Prostate gland (tissue), 2 donors: ENCODE data around the gene EPHA6. TPM values are rescaled to one million over a fixed set of nuclear protein-coding genes. Genes with fewer than 3 reads are reported as not detected.

Experiments used
- DNase-seq: peaks from one replicate; pipeline ENCODE4 v3.0.0-alpha.2; 2019; ENCODE audit warnings: low spot score
- H3K27ac ChIP-seq, 2 donors: fragments of 200-600 bp; sonication (generic); 2 replicates each; pipeline ENCODE4 v1.5.1; 2017 to 2019
- H3K27me3 ChIP-seq: fragments of 200-600 bp; sonication (generic); replicated peaks from 2 replicates; pipeline ENCODE4 v1.5.1; 2019; ENCODE audit not compliant: insufficient read depth
- H3K36me3 ChIP-seq, 2 donors: fragments of 200-600 bp; sonication (generic); 1 replicate in 1 of 2; 2 replicates in 1 of 2; pipeline versions ENCODE4 v1.5.1 to v1.8.1; 2017 to 2019
- H3K4me1 ChIP-seq: fragments of 200-600 bp; sonication (generic); replicated peaks from 2 replicates; pipeline ENCODE4 v1.5.1; 2019
- H3K4me3 ChIP-seq, 2 donors: fragments of 200-600 bp; sonication (generic); 2 replicates each; pipeline ENCODE4 v1.5.1; 2017 to 2019
- H3K9me3 ChIP-seq: fragments of 200-600 bp; sonication (generic); 2 replicates; pipeline ENCODE4 v1.5.1; 2017
- POLR2A ChIP-seq: fragments of 450-650 bp; IDR thresholded peaks from one replicate; pipeline ENCODE4 v1.6.1; 2016; ENCODE audit warnings: antibody characterized with exemption, mild to moderate bottlenecking
- POLR2AphosphoS5 ChIP-seq: sonication (generic); formaldehyde crosslinking; IDR thresholded peaks from one replicate; pipeline ENCODE4 v1.6.1; 2017; ENCODE audit warnings: antibody characterized with exemption
- WGBS: methylation state at CpG from one replicate; pipeline ENCODE4 v1.1.5; 2018; 5-methylcytosine and 5-hydroxymethylcytosine counted together
- intact Hi-C: fragments of 100-400 bp; cut with DNase I; formaldehyde crosslinking; loops from one replicate; pipeline ENCODE4 v1.14.2; 2022
- total RNA-seq, 2 donors: library from RNA; depleted of rRNA; stranded (reverse); fragments of >200 nt; gene quantifications; one replicate each; pipeline ENCODE4 v1.1.0, GENCODE V29; 2016
- TF ChIP-seq, protein P1 (sequence below), 4 experiments: fragments of 200-600 bp in 2 of 4; fragments of 450-650 bp in 2 of 4; sonication (generic) in 2 of 4; IDR thresholded peaks; 1 replicate in 3 of 4; 2 replicates in 1 of 4; pipeline ENCODE4 v1.5.1; 2016 to 2019; ENCODE audit warnings: antibody characterized with exemption in 4 of 4, mild to moderate bottlenecking in 2 of 4, moderate library complexity in 2 of 4

The EPHA6 gene
- total RNA-seq, 2 donors from 2014 or later, result 1.1 to 3.7 TPM

DNA sequence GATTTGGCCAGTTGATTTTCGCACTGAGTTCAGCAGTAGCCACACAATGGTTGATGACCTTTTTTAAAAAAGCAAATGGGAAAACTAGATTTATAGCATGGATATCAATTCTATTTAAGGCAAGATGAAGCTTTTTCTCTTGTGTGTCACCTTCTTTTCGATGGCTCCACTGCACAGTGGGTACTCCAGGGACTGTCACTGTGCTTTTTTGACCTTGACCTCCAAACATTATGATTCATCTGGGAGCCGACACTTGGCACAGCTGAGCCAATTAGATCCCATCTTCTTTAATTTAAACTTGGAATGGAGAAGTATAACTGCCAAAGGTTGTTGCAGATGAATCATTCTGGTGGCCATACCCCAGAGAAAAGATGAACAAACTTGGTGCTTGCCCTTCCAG is 367.3 kb downstream of the EPHA6 start:
- intact Hi-C loops, result no loop called here
- H3K27ac ChIP-seq, result no peak overlapping the region
- TF ChIP-seq, protein P1, sequence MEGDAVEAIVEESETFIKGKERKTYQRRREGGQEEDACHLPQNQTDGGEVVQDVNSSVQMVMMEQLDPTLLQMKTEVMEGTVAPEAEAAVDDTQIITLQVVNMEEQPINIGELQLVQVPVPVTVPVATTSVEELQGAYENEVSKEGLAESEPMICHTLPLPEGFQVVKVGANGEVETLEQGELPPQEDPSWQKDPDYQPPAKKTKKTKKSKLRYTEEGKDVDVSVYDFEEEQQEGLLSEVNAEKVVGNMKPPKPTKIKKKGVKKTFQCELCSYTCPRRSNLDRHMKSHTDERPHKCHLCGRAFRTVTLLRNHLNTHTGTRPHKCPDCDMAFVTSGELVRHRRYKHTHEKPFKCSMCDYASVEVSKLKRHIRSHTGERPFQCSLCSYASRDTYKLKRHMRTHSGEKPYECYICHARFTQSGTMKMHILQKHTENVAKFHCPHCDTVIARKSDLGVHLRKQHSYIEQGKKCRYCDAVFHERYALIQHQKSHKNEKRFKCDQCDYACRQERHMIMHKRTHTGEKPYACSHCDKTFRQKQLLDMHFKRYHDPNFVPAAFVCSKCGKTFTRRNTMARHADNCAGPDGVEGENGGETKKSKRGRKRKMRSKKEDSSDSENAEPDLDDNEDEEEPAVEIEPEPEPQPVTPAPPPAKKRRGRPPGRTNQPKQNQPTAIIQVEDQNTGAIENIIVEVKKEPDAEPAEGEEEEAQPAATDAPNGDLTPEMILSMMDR (IDR thresholded peaks at IDR 0.05), result no peak
- TF ChIP-seq POLR2A (no peak), POLR2AphosphoS5 (no peak)
- H3K9me3 ChIP-seq, result no peaks in the 10 kb centered on the region
- H3K4me1 ChIP-seq, result no peaks in the 10 kb centered on the region
- no peak overlapping the region for H3K4me3 ChIP-seq
- no peaks in the 10 kb centered on the region for H3K36me3 ChIP-seq
- DNase-seq, result no peak
- WGBS, result 91% methylated on average over 3 of the region's 3 CpGs
- H3K27me3 ChIP-seq, result no peaks in the 10 kb centered on the region

DNA sequence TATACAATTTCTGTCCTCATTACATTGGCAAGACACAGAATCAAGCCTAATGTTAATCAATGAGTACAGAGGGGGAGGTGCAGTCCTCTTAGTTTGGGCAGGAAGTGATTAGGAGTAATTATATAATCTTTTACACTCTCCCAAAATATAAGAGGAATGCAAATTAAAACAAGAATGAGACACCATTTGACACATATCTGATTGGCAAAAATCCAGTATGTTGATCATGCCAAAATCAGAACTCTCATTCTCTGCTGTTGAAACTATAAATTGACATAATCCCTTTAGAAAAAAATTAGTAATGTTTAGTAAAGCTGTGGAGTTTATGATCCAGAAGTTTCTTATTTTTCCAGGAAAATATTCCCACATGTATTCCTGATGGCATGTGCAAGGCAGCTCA is 373.4 kb downstream of the EPHA6 start:
- H3K27me3 ChIP-seq, result no peaks in the 10 kb centered on the region
- H3K4me3 ChIP-seq, result no peak overlapping the region
- intact Hi-C loops, result no loop called here
- no peak for DNase-seq
- H3K4me1 ChIP-seq, result no peaks in the 10 kb centered on the region
- H3K9me3 ChIP-seq, result no peaks in the 10 kb centered on the region
- no peak overlapping the region for H3K27ac ChIP-seq
- TF ChIP-seq, protein P1 (IDR thresholded peaks at IDR 0.05), result no peak
- TF ChIP-seq POLR2A (no peak), POLR2AphosphoS5 (no peak)
- no peaks in the 10 kb centered on the region for H3K36me3 ChIP-seq

DNA sequence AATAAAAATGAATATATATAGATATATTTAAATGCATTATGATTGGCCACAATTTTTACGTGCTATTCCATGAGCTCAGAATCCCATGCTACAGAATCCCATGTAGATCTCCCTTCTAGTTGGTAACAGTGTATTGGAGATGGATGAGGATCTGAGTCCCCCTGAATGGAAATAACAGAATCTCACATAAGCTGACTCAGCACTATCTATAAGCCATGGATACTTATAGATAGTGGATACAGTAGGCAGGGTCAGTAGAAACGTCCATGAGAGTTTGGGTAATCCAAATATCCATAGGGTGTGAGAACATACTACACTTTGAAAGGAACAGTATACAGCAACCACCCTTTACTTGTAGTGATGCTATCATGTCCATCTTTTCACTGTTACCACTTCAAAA is 375.4 kb downstream of the EPHA6 start:
- TF ChIP-seq POLR2A, result no peak
- TF ChIP-seq POLR2AphosphoS5, result no peak
- TF ChIP-seq, protein P1 (IDR thresholded peaks at IDR 0.05), result no peak
- Histone ChIP-seq H3K4me3 (no peak overlapping the region), H3K27me3 (no peaks in the 10 kb centered on the region), H3K27ac (no peak overlapping the region), H3K4me1 (no peaks in the 10 kb centered on the region), H3K9me3 (no peaks in the 10 kb centered on the region), H3K36me3 (no peaks in the 10 kb centered on the region)
- no peak for DNase-seq
- 74% methylated on average over 2 of the region's 2 CpGs for WGBS
- intact Hi-C loops, result no loop called here

DNA sequence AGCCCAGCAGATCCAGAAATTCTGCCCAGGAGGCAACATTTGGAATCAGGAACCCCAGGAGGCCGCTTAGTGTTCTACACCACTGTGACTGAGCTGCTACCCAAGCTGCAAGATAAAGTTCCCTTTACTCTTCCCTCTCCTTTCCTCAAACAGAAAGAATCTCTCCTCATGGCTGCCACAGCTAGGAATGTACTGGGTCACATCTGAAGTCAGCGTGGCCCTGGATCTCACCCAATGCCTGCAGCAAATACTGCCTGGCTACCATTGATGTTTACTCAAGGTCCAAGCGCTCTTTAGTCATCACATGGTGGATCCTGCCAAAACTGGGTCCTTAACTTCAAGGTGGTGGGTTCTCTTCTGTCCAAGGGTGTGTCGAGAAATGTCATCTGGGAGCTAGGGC is 382.7 kb downstream of the EPHA6 start:
- Histone ChIP-seq H3K9me3 (no peaks in the 10 kb centered on the region), H3K36me3 (no peaks in the 10 kb centered on the region), H3K4me3 (no peak overlapping the region), H3K27ac (no peak overlapping the region), H3K27me3 (no peaks in the 10 kb centered on the region), H3K4me1 (no peaks in the 10 kb centered on the region)
- TF ChIP-seq POLR2AphosphoS5, result no peak
- TF ChIP-seq POLR2A, result no peak
- TF ChIP-seq, protein P1 (IDR thresholded peaks at IDR 0.05), result no peak
- WGBS, result 78% methylated on average over 4 of the region's 4 CpGs
- intact Hi-C loops, result no loop called here
- DNase-seq, result no peak

DNA sequence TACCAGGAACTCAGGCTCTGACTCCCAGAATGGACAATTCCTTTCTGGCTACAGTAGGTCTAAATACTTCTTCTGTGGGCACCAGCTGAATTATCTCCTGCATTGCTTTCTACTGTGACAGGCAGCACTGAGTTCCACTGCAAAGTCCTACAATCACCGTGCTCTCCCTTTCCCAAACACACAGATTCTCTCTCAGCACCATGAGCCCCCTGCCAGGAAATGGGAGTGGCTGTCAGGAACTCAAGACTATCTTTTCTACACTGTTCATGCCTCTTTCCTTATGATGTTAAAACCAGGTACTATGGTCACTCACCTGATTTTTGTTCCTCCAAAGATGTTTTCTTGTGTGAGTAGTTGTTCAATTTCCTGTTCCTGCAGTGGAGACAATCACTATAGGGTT is 383.4 kb downstream of the EPHA6 start:
- Histone ChIP-seq H3K27ac (no peak overlapping the region), H3K36me3 (no peaks in the 10 kb centered on the region), H3K4me1 (no peaks in the 10 kb centered on the region), H3K4me3 (no peak overlapping the region), H3K9me3 (no peaks in the 10 kb centered on the region), H3K27me3 (no peaks in the 10 kb centered on the region)
- no peak for TF ChIP-seq POLR2AphosphoS5
- TF ChIP-seq POLR2A, result no peak
- TF ChIP-seq, protein P1 (IDR thresholded peaks at IDR 0.05), result no peak
- no peak for DNase-seq
- 92% methylated on average over 1 of the region's 1 CpG for WGBS
- intact Hi-C loops, result no loop called here
